Activated T-cell treated with anti-CD3 and anti-CD28 coated beads for 1 hour (primary cell): Measurements from ENCODE around the gene INO80E.

Source experiments
- DNase-seq: peaks from one replicate; pipeline ENCODE4 v3.0.0-alpha.2; 2020; ENCODE audit warnings: low read depth

INO80E gene

DNA sequence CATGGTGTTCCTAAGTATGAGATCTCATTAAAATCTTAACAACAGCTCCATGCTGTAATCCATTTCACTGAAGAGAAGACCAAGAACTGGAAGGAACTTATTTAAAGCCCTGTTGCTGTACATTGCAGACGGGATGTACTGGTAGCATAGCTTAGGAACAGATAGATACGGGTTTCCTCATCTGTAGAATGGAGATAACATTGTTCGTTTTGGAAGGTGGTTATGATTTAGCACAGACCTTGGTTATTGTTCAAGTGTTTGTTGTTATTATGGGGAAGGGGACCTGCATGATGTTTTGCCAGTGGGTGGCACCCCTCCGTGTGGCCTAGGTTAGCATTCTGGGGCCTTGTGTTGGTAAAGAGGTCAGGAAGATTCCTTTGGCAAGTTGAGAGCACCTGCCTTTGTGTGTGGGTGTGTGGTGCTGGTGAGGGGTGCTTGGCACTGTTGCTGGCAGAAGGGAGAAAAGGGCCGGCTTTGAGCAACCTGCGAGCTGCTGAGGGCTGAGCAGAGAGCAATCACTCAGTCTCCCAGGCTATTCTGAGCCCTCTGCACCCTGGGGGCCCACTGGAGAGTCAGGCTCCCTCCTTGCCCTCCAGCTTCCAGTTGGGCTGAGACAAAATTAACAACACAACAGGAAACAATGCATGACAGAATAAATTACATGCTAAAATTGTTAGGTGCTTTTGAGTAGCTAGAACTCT lies 20.1 kb upstream of the INO80E start:
- DNase-seq, result no peak

DNA sequence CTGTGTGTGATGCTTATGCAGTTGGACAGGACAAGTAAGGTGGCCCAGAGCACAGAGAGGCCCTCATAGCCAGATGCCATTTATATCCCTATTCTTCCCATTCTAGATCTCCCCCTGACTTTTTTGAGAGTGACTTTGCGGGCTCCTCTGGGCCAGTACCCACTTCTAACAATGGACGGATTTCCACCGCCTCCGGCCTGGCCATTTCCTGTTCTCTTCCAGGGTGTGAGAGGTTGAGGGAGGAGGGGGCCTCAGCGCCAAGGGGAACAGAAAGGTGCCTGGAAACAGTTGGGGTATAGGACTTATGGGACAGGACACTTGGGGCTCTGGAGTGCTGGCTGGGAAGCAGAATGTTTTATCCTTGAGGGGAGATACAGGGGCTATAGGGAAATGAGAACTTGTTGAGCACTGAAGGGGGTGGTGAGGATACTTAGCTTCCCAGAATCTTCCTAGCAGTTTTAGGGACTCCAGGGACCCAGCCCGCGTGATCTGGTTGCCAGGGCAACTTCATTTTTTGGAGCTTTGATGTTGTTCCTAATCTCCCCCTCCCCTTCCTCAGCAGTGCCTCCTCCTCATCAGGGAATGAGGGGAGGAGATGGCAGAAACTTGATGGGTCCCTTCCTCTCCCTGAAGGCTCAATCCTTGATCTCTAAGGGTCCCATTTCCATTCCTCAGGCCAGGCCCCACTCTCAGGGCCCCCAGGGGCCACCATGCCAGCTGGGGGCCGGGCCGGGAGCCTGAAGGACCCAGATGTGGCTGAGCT lies 18.8 kb upstream of the INO80E start:
- no peak for DNase-seq

DNA sequence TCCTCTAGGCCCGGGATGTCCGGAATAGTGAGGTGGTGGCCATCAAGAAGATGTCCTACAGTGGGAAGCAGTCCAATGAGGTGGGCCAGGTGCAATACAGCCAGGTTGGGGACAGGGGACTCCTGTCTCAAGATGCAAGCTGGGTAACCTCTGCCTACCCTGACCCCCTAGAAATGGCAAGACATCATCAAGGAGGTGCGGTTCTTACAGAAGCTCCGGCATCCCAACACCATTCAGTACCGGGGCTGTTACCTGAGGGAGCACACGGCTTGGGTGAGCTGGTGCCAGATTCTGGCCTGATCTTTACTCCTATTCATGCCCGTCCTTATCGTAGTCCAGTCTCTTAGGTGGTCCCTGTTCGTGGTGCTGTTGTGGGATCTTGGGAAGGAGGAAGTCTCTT lies 18.0 kb upstream of the INO80E start:
- DNase-seq, result no peak

DNA sequence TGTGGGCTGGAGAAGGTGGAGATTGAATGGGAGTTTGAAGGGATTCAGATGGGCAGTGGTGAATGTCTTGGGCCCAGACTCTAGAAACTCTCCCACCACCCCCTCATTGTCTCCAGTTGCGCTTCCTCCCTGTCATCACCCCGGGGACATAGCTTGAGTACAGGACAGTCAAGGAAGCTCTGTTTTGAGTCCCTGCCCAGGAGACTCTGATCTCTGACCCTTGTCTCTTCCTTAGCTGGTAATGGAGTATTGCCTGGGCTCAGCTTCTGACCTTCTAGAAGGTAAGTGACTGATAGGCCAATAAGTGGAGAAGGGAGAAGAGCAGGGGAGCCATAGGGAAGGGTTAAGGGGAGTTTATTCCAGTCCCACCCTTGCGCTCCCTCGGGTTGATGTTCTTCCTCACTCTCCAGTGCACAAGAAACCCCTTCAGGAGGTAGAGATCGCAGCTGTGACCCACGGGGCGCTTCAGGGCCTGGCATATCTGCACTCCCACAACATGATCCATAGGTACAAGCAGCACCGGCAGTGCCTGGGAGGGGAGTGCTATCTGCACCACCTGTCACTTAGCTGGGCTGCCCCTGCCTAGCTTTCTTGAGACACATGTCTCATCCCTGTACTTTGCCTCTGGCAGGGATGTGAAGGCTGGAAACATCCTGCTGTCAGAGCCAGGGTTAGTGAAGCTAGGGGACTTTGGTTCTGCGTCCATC lies 17.3 kb upstream of the INO80E start:
- DNase-seq, result no peak

DNA sequence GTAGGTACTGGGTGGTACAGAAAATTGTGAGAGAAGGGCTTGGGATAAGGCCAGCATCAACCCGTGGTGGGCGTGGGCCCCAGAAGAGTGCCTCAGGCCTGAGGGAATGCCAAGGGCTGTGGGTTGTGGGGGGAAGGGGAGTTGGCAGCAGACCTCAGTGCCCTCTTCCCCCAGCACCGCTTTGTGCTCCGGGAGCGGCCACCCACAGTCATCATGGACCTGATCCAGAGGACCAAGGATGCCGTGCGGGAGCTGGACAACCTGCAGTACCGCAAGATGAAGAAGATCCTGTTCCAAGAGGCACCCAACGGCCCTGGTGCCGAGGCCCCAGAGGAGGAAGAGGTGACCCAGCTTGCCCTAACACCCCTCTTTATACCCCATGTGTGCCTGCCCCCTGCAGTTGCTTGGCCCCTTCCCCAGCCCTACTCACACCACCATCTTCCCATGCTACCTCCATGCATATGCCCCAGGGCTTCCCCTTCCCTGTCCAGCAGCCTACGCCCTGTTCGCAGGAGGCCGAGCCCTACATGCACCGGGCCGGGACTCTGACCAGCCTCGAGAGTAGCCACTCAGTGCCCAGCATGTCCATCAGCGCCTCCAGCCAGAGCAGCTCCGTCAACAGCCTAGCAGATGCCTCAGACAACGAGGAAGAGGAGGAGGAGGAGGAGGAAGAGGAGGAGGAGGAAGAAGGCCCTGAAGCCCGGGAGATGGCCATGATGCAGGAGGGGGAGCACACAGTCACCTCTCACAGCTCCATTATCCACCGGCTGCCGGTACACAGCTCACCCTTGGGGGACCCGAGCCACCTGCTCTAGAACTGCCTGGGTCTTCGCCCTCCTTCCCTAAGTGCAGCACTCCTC lies 13.3 kb upstream of the INO80E start:
- DNase-seq, result no peak

DNA sequence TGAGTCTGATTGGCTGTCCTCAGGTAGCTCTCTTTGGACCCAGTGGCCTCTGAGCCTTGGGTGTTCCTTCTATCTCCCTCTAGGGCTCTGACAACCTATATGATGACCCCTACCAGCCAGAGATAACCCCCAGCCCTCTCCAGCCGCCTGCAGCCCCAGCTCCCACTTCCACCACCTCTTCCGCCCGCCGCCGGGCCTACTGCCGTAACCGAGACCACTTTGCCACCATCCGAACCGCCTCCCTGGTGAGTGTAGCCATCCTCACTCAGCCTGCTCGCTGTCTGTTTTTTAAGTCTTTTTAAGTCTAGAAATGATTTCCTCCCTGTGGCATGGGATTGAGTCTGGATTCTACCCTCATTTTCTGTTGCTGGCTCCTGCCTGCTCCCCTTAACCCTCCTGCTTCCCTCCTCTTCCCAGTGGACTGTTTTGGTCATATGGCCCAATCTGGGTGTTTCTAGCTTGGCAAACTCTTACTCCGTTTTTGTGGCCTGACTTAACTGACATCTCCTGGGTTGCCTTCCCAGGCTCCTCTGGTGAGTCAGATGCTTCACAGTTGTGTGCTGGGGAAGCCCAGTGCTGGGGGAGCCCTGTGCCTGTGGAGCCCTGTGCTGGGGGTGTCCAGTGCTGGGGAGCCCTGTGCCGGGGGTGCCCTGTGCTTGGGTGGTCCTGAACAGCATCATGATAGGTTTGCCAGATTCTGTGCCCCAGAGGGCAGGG lies 12.5 kb upstream of the INO80E start:
- no peak for DNase-seq

DNA sequence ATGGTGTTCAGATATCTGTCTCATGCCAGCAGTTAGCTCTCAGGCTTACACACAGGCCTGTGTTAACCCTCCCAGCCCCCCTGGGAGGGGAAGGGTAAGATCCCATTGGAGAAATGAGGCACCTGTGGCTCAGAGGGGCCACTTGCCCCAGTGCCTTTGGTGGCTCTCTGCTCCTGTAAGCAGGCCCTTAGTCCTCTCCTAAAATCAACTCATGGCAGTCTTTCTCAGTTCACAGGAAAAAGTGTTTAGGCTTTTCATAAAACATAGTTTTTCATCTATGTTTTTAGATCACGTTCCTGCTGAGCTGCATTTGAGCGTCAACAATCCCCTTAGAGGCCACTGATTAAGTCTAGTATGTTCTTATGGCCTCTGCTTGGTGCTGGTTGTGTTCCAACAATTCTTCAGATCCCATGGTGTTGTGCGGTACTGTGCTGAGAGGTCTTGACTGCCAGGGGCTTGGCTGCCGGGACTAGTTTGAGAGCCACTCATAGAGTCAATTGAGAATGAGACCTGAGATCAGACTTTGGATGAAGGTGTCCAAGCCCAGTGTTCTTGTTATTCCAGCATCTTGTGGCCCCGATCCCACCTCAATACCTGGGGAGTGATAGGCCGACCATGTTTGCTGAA lies 11.8 kb upstream of the INO80E start:
- DNase-seq, result no peak

DNA sequence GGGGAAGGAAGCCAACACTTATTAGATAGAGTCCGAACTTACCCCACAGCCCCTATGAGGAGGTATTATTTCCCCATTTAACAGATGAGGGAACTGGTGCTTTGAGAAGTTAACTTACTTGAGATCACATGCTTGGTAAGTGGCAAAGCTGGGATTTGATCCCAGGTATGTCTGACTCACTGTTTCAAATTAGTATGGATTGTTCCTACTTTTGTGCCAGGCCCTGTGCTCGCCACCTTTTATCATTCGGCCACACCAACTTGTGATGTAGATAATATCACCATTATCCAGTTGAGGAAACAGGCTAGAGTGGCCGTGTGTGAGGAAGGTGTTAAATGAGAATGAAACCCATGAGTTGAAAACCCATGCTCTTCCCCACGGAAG lies 11.3 kb upstream of the INO80E start:
- DNase-seq, result no peak

DNA sequence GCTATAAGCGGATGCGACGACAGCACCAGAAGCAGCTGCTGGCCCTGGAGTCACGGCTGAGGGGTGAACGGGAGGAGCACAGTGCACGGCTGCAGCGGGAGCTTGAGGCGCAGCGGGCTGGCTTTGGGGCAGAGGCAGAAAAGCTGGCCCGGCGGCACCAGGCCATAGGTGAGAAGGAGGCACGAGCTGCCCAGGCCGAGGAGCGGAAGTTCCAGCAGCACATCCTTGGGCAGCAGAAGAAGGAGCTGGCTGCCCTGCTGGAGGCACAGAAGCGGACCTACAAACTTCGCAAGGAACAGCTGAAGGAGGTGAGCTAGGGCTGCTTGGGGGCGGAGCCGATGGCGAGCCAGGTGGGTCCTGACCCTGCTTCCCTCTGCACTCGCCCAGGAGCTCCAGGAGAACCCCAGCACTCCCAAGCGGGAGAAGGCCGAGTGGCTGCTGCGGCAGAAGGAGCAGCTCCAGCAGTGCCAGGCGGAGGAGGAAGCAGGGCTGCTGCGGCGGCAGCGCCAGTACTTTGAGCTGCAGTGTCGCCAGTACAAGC lies 10.7 kb upstream of the INO80E start:
- DNase-seq, result no peak

DNA sequence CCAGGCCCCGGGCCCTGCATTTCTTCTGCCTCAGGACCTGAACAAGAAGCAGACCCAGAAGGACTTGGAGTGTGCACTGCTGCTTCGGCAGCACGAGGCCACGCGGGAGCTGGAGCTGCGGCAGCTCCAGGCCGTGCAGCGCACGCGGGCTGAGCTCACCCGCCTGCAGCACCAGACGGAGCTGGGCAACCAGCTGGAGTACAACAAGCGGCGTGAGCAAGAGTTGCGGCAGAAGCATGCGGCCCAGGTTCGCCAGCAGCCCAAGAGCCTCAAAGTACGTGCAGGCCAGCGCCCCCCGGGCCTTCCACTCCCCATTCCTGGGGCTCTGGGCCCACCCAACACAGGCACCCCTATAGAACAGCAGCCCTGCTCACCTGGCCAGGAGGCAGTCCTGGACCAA lies 9.8 kb upstream of the INO80E start:
- DNase-seq, result no peak

DNA sequence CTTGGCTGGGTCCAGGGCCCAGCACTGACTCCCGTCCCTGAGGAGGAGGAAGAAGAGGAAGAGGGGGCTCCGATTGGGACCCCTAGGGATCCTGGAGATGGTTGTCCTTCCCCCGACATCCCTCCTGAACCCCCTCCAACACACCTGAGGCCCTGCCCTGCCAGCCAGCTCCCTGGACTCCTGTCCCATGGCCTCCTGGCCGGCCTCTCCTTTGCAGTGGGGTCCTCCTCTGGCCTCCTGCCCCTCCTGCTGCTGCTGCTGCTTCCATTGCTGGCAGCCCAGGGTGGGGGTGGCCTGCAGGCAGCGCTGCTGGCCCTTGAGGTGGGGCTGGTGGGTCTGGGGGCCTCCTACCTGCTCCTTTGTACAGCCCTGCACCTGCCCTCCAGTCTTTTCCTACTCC lies 9.1 kb upstream of the INO80E start:
- DNase-seq, result no peak

DNA sequence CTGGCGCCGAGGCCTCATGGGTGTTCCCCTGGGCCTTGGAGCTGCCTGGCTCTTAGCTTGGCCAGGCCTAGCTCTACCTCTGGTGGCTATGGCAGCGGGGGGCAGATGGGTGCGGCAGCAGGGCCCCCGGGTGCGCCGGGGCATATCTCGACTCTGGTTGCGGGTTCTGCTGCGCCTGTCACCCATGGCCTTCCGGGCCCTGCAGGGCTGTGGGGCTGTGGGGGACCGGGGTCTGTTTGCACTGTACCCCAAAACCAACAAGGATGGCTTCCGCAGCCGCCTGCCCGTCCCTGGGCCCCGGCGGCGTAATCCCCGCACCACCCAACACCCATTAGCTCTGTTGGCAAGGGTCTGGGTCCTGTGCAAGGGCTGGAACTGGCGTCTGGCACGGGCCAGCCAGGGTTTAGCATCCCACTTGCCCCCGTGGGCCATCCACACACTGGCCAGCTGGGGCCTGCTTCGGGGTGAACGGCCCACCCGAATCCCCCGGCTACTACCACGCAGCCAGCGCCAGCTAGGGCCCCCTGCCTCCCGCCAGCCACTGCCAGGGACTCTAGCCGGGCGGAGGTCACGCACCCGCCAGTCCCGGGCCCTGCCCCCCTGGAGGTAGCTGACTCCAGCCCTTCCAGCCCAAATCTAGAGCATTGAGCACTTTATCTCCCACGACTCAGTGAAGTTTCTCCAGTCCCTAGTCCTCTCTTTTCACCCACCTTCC lies 8.5 kb upstream of the INO80E start:
- DNase-seq, result no peak

DNA sequence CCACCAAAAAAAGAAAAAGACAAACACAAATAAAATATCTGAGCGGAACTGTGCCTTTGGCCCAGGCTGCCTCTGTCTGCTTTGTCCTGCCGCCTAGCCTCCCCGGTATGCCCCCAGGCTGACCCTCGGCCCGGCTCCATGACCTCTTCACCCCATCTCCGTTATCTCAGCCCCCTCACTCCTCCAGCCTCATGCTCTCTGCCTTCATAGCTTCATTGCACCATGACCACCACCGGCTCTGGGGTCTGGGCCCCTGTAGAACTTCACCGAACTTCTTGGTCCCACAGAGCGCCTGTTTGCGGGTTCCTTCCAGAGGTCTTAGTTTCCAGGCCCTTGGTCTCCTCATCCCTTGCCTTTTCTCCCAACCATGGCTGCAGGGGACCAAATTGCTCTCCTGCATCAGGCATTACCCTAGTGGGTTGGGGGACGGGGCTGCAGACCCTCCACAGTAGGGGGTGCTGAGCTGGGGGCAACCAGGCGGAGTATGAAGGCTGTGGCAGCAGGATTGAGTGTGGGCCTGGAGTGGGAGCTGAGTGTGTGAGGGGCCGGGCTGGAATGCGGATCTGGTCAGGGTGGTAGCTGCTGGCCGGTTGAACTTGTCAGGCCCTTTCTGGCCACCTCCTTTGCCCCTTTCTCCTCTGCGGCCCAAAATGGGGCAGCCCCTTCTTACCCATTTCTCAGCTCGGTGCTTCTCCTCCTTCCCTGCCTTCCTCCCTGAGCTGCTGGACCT lies 7.5 kb upstream of the INO80E start:
- no peak for DNase-seq

DNA sequence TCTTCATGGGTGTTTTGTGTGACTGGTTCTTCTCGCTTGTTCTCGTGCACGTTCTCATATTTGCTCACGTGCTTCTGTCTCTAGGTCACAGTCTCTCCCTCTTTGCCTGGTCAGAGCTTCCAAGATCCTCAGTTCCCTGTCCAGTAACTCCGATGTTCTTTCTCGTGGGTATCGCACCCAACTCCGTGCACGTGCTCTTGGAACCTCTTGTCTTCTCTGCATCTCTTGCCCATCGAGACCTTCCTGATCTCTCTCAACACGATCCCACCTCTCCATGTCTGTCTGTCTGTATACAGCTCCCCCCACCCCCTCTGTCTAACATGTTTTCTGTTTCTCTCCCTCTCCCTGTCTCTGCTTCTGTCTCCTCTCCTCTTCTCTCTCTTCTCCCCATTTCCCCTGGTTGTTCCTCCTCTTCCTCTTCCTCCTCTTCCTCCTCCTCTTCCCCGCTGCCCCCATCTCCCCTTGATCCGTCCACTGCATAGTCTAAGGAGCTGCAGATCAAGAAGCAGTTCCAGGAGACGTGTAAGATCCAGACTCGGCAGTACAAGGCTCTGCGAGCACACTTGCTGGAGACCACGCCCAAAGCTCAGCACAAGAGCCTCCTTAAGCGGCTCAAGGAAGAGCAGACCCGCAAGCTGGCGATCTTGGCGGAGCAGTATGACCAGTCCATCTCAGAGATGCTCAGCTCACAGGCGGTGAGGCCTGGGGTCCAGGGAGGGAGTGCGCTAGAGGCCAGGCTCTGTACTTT lies 6.8 kb upstream of the INO80E start:
- DNase-seq, result no peak

DNA sequence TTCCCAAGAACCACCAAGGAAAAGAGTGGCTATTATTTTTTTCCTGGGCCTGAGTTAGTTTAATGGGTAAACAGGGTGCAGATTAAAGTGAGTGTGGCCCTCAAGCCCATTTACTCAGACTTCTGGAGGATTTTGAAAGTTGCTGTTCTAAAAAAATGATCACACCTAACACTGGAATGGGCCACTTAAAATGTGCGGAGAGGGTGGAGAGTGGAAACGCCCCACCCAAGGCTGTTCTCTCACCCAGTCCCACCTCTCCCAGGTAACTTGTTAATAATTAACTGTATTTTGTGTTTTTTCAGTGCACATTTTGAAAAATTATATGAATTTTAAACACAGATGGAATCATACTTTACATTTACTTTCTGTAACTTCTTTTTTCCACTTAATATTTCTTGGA lies 6.0 kb upstream of the INO80E start:
- DNase-seq, result no peak

DNA sequence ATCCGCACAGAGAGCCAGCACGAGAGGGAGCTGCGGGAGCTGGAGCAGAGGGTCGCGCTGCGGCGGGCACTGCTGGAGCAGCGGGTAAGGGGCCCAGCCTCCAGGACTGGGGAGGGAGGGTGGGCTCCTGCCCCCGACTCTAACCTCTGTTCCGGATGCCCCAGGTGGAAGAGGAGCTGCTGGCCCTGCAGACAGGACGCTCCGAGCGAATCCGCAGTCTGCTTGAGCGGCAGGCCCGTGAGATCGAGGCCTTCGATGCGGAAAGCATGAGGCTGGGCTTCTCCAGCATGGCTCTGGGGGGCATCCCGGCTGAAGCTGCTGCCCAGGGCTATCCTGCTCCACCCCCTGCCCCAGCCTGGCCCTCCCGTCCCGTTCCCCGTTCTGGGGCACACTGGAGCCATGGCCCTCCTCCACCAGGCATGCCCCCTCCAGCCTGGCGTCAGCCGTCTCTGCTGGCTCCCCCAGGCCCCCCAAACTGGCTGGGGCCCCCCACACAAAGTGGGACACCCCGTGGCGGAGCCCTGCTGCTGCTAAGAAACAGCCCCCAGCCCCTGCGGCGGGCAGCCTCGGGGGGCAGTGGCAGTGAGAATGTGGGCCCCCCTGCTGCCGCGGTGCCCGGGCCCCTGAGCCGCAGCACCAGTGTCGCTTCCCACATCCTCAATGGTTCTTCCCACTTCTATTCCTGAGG lies 5.0 kb upstream of the INO80E start:
- DNase-seq, result no peak

DNA sequence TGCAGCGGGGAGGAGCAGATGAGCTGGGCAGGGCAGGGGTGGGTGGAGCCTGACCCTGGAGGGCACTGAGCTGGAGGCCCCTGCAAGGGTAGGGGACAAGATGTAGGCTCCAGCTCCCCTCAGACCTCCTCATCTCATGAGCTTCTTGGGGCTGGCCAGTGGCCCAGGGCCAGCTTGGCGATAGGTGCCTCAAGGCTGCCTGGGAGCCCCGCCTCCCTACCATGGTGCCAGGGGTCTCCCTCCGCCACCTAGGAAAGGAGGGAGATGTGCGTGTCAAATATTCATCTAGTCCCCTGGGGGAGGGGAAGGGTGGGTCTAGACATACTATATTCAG lies 4.5 kb upstream of the INO80E start:
- DNase-seq, result no peak

DNA sequence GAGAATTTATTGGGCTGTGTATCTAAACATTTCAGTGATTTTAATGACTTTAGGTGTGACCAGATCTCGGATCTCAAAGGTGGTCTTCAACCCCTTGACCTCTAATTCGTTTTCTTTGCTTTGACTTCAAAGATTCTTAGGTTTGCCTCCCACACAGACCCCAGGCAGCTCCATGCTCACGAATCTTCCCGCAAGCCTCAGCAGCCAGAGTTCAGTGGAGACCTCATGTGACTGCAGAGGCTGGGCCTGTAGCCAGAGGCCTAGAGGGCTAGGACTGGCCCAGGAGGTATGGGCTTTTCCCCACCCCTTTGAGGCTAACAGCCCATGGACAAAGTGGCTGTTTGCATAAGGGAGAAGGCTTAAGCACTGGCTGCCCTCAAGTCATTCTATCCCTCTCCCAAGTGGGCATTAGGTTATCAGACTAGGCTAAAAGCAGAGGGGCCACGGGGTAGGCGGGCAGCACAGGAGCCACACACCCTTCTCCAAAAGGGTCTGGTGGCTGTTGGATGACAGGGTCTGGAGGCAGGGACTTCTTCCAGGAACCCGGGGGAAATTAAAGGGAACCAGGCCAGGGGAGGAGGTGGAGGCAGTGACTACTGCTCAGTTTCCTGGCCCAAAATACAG lies 3.6 kb upstream of the INO80E start:
- no peak for DNase-seq
